ENCODE data around the gene ZFPM1. TPM values are rescaled to one million over a fixed set of nuclear protein-coding genes. Genes with fewer than 3 reads are reported as not detected.
A peak's percentile ranks its signal among the peaks of the same experiment; 100 is the strongest.

ZFPM1 gene
- total and polyA plus RNA-seq, 2 of the 8 experiments (the other 6 are each of a cell fraction or from before 2014, with no cell fraction given), result 0.74 to 4.8 TPM

DNA sequence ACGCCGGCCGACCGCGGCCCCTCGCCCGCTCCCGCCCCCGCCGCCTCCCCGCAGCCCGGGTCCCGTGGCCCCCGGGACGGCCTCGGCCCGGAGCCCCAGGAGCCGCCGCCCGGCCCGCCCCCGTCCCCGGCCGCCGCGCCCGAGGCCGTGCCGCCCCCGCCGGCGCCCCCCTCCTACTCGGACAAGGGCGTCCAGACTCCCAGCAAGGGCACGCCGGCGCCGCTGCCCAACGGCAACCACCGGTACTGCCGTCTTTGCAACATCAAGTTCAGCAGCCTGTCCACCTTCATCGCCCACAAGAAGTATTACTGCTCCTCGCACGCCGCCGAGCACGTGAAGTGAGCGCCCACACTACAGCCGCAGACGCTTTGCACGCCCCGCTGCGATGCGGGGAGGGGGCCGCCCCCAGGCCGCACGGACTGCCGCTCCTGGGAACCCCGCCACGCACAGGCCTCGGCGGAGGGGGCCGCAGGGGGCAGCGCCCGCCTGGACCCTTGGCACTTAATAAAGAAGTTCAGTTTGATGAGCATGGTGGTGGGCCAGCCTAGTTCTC is 81.6 kb downstream of the ZFPM1 start:
- Histone ChIP-seq H2BK15ac (ENCODE audit: low read length) (no peak overlapping the region), H2AK5ac (ENCODE audit: low read depth, low read length) (no peak overlapping the region), H3K4me2 (ENCODE audit: insufficient read depth in 1 of 2, low read depth in 2 of 2, low read length in 2 of 2) (peak overlapping the region; percentile 30 to 80), H2BK5ac (ENCODE audit: low read depth, low read length) (no peak overlapping the region), H4K5ac (ENCODE audit: insufficient read length, low read depth, low read length) (no peak overlapping the region), H3K4me3 (ENCODE audit: extremely low read depth in 1 of 4, insufficient read depth in 2 of 4, low read depth in 3 of 4, low read length in 4 of 4) (peak overlapping the region; percentile 26 to 87 (median 58); a peak in 7 of 8 replicates), H4K91ac (replicated peaks; ENCODE audit: insufficient read length, low read length) (no peak overlapping the region), H3K9ac (replicated peaks in 1 of 4; ENCODE audit: extremely low read depth in 1 of 4, low read depth in 3 of 4, low read length in 3 of 4) (peak overlapping the region in 1 of 4 experiments; percentile 54; a peak in 3 of 7 replicates), H3K27ac (ENCODE audit: low read depth, low read length) (no peak overlapping the region; the same call in 1 of the 2 replicates), H3K23me2 (ENCODE audit: low read depth, low read length) (peaks cover 10% of the 10 kb centered on the region; the same call in 1 of the 2 replicates), H3K18ac (ENCODE audit: extremely low read depth, low read length) (no peak overlapping the region; the same call in 1 of the 2 replicates), H3K79me2 (ENCODE audit: control insufficient read depth in 1 of 2, insufficient read depth in 2 of 2, low read length in 2 of 2) (no peaks in the 10 kb centered on the region), H3K4me1 (replicated peaks in 1 of 4; ENCODE audit: control insufficient read depth in 3 of 4, insufficient read depth in 4 of 4, low read length in 3 of 4) (peaks cover 0 to 18% (median 8%) of the 10 kb centered on the region in 4 experiments; a peak in 6 of 7 replicates), H3K36me3 (ENCODE audit: control insufficient read depth in 2 of 4, insufficient read depth in 4 of 4, low read length in 3 of 4) (no peaks in the 10 kb centered on the region; a peak in 1 of 8 replicates), H2BK20ac (ENCODE audit: low read length) (no peak overlapping the region), H3K27me3 (replicated peaks in 1 of 4; ENCODE audit: control insufficient read depth in 3 of 4, extremely low read depth in 1 of 4, insufficient read depth in 3 of 4, low read length in 3 of 4) (no peaks in the 10 kb centered on the region; a peak in 3 of 7 replicates), H2BK12ac (ENCODE audit: low read depth, low read length) (no peak overlapping the region), H4K20me1 (replicated peaks in 1 of 2; ENCODE audit: control insufficient read depth in 1 of 2, insufficient read depth in 2 of 2, low read length in 2 of 2) (peaks cover 0 to 13% of the 10 kb centered on the region in 2 experiments), H3K56ac (replicated peaks; ENCODE audit: insufficient read length, low read depth, low read length) (no peak overlapping the region), H3K4ac (replicated peaks; ENCODE audit: insufficient read length, low read depth, low read length) (no peak overlapping the region), H3K9me3 (ENCODE audit: insufficient read depth in 2 of 2, low read depth in 1 of 2, low read length in 1 of 2) (no peaks in the 10 kb centered on the region), H3K79me1 (ENCODE audit: low read depth, low read length) (0 out of 2 replicates have a peak, but pooled peaks cover 4% of the 10 kb centered on the region), H3K23ac (ENCODE audit: insufficient read length) (no peak overlapping the region), H4K8ac (ENCODE audit: extremely low read depth, insufficient read depth, low read length) (peak overlapping the region; percentile 85; the same call in 1 of the 2 replicates), H3K14ac (ENCODE audit: insufficient read length) (no peak overlapping the region), H2AFZ (ENCODE audit: low read length) (no peak overlapping the region), H2BK120ac (replicated peaks; ENCODE audit: low read depth, low read length) (no peak overlapping the region)
- FAIRE-seq (no peak), DNase-seq (ENCODE audit: low read depth in 1 of 2, low spot score in 2 of 2) (no peak)
- 18% methylated on average over 28 of the region's 65 CpGs; no CpG with 5 or more reads in 1 of the 2 experiments for WGBS, 2 experiments (ENCODE audit: extremely low coverage in 1 of 2, insufficient coverage in 1 of 2, insufficient read length in 1 of 2, insufficient replicate concordance in 2 of 2, low coverage in 1 of 2, low lambda C conversion rate in 2 of 2, missing lambda C conversion rate in 1 of 2)
- ChIA-PET POLR2A (ENCODE audit: partially characterized antibody) (interaction anchor here (0.6 to 2.6 kb wide), 4 partner anchors 15 to 161 kb away, joined by 4 to 8 read pairs (median 6); partner anchors contain the start of gene ZC3H18), CTCF (ENCODE audit: partially characterized antibody) (interaction anchor here (1.0 to 1.8 kb wide), 4 partner anchors 26 to 90 kb away, joined by 3 to 12 read pairs (median 3); no protein-coding TSS in a partner anchor)
- TF ChIP-seq, protein P1, sequence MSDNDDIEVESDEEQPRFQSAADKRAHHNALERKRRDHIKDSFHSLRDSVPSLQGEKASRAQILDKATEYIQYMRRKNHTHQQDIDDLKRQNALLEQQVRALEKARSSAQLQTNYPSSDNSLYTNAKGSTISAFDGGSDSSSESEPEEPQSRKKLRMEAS (IDR thresholded peaks at IDR 0.05), result peak; percentile 79
- TF ChIP-seq, protein P2, sequence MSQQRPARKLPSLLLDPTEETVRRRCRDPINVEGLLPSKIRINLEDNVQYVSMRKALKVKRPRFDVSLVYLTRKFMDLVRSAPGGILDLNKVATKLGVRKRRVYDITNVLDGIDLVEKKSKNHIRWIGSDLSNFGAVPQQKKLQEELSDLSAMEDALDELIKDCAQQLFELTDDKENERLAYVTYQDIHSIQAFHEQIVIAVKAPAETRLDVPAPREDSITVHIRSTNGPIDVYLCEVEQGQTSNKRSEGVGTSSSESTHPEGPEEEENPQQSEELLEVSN (IDR thresholded peaks at IDR 0.05), result peak; percentile 54; the same call in 1 of the 2 replicates
- TF ChIP-seq MAFK (IDR thresholded peaks at IDR 0.05; ENCODE audit: low read depth, low read length) (no peak), SP1 (IDR thresholded peaks at IDR 0.05; ENCODE audit: low read depth, low read length) (no peak), HDAC6 (IDR thresholded peaks at IDR 0.05; ENCODE audit: low read depth, low read length) (no peak), SP2 (IDR thresholded peaks at IDR 0.05; ENCODE audit: low read length) (no peak), CHD2 (IDR thresholded peaks at IDR 0.05; ENCODE audit: low read length) (no peak), POLR2AphosphoS5 (IDR thresholded peaks at IDR 0.05; ENCODE audit: low read depth, low read length) (0 out of 2 replicates have a peak, but pooled peaks have one; percentile 8), PHF8 (conservative IDR thresholded peaks at IDR 0.05; ENCODE audit: low read depth, low read length) (no peak)
